ENCODE measurements around the gene COL7A1.
A peak's percentile ranks its signal among the peaks of the same experiment; 100 is the strongest.

Gene COL7A1

DNA sequence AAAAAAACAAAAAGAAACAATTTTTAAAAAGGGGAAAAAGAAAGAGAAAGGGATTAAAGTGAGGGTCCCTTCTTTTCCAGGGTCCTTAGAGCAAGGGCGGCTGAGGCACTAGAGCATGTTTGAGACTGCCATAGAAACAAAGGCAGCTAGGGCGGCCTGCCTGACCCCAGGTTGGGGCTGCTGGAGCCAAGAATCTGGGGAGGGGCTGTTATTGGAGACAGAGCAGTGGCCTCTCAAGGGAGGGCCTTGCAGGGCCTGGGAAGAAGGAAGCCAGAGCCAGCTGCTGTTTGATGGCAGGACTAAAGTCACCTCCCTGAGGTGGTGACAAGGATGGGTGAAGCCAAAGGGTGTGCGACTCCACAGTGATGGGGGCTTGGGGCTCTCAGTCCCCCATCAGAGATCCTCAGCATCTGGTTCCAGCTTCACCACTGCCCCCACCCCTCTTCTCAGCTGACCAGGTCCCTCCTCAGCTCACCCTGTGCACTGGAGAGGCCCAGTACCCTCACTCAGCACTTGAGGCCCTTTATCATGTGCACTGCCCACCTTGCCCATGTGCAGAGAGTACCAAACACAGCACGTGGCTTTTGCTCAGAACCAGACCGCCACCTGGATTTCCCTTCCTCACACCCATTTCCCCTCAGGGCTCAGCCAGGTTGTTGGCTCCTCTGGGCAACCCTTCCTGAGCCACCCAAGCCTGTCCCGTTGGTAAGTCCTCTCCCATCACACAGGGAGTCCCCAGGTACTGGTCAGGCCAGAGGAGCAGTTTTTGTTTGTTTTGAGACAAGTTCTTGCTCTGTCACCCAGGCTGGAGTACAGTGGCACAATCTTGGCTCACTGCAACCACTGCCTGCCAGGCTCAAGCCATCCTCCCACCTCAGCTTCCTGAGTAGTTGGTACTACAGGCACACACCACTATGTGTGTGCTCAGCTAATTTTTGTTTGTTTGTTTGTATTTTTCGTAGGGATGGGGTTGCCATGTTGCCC, 24.7 kb upstream of the COL7A1 start:
- DNase-seq (ENCODE audit: low read depth in 2 of 3, low spot score in 1 of 3) = no peak

DNA sequence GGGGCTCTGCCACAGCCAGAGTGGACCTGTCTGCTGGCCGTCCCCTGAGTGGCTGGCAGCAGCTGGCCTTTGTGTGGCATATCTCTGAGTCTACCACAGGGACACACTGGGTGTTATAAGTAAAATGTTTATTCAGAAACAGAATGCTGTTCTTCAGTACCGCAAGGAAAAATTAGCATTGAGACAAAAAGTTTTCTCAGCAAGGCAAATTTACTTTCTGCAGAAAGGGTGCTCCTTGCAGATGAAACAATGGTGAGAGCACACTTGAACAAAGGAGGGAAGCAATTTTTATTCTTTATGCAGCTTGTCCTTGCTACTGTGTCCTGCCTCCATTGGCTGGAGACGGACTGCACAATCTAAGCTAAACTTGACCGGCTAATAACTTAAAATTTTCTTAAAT, 22.4 kb upstream of the COL7A1 start:
- no peak for DNase-seq (ENCODE audit: low read depth in 2 of 3, low spot score in 1 of 3)

DNA sequence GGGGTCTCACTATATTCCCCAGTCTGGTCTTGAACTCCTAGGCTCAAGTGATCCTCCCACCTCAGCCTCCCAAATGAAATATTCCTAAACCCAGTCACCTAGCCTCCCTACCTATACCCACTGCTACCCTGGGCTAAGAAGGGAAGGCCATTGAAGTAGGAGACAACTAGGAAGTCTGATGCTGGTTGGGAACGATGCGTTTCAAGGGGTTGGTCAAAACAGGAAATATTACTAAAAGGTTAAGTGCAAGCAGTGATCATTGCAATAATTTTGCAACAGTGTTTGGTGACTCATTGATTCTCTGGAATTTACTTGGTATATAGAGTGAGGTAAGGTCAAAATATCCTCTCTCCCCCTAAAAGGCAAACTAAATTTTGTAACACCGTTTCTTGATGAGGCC, 18.9 kb upstream of the COL7A1 start:
- peak in 1 of 3 donors; percentile 42 for DNase-seq (ENCODE audit: low read depth in 2 of 3, low spot score in 1 of 3)

DNA sequence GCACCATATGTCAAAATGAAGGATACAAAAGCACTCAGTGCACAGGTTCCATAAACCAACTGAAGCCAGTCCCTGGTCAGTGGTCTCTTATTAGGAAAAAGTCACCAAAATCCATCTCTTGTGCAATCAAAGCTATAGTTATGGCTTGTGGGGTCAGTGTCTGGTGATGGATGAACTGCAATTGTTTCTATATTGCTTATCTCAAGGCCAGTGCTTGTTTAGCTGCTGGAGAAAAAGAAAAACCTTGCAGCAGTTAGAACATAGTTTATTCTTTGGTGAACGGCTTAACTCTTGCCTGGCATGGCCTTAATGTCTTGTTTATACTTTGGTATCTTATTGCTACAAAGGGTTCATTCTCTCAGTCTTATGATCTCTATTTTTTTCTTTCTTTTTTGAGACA, 17.2 kb upstream of the COL7A1 start:
- DNase-seq (ENCODE audit: low read depth in 2 of 3, low spot score in 1 of 3) = no peak

DNA sequence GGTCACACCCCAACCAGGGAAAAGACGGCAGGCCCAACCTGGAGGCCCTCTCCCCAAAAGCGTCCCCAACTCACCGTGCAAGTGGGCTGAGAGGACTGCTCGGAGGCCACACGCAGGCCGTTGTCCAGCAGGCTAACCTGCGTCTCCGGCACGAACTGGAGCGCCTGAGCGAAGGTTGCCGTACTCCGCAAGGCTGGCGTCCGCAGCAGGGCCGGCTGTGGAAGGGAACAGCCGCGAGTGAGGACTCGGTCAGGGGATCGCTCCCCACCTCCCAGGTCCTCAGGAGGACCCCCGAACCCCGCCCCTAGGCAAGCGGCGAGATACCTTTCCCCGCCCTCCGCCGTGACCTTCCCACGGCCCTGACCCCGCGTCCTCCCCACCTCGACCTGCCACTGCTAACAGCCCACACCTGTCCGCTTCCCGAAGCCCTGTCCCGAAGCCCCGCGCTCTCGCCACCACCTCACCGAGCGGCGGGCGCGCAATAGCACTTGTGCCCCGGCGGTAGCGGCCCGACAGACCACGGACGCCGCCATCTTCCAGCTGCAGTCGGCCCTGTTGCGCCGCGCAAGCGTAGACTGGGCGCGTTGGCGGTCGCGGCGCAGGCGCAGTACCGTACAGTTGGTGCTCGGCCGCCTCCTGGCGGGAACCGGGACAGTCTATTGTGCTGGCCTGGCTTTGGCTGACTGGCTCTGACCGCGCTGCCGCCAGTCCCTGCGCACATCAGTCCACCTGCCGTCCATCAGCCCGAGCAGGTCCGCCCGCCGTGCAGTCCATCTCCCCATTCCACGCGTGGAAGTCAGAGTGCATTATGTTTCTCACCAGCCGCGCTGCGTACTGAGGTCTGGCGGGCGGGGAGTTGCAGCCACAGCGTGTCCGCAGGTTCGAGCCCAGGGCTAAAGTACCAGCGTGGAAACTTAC, 14.2 kb upstream of the COL7A1 start, which contains the start of gene UQCRC1:
Gene UQCRC1 (minus strand): TSS at position 559 of the 918 bp plus-strand sequence. CDS start 26 bp downstream, at position 533.
- peak; percentile 79 to 89 (median 86) for DNase-seq (ENCODE audit: low read depth in 2 of 3, low spot score in 1 of 3)

DNA sequence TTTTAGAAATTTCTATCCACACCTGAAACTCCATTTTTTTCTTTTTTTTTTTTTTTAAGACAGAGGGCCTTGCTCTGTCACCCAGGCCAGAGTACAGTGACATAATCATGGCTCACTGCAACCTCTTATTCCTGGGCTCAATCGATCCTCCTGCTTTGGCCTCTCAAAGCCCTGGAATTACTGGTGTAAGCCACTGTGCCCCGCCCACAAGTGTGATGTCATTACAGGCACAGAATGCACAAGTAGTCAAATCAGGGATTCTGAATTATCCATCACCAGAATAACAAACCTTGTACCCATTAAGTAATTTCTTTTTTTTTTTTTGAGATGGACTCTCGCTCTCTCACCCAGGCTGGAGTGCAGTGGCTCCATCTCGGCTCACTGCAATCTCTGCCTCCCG, 12.4 kb upstream of the COL7A1 start:
- no peak for DNase-seq (ENCODE audit: low read depth in 2 of 3, low spot score in 1 of 3)

DNA sequence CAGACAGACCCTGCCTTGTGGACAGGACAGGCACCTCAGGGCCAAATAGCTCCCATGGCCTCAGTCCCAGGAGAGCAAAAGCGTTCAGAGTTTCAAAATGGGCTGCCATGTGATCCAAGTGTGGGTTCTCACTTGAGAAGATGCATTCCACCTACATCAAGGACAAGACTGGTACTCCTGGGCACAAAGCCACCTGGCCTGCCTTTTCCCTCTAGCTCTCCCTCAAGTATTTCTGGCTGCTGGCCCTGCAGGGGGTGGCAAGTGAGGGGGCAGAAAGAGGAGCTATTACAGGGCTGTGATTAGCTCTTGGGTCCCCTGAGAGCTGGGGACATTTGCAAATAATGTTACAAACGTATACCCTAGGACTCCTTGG, 6.5 kb upstream of the COL7A1 start:
- no peak for DNase-seq (ENCODE audit: low read depth in 2 of 3, low spot score in 1 of 3)

DNA sequence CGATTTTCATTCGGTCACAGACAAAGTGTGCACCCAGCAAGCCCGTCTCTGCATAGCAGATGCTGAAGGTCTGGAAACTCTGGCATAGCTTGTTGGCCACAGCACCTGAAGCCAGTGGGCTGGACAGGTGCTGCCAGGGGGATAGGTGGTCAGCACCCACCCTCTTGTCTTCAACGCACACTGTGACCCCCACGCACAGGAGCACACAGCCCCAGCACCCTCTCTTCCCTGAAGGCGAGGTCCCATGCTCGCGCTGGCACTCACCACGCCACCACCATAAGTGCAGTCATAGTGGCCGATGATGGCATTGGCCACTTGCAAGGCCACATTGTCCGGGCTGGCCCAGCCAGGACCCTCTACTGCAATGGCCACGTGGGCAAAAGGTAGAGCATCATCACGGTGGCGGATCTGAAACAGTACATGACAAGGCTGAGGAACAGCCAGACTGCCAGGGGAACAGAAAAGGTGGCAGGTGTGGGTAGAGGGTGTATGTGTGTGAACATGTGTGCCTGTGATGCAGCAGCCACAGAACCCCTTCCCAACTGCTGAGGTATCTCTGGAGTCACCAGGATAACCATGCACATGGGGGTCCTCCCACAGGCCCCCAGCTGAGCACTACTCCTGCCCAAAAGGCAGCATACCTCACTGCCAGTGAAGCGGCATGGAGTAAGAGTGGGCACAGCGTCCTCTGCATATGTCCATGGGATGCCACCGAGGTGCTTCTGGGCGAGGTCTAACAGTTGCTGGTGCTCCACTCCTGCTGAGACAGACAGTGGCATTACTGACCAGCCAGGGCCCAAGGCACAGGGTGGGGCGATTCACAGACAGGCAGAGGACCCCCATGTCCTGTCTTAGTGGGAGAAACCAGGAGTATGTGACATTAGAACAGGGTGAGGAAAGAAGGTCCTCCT, 5.8 kb upstream of the COL7A1 start:
- DNase-seq (ENCODE audit: low read depth in 2 of 3, low spot score in 1 of 3) = no peak

DNA sequence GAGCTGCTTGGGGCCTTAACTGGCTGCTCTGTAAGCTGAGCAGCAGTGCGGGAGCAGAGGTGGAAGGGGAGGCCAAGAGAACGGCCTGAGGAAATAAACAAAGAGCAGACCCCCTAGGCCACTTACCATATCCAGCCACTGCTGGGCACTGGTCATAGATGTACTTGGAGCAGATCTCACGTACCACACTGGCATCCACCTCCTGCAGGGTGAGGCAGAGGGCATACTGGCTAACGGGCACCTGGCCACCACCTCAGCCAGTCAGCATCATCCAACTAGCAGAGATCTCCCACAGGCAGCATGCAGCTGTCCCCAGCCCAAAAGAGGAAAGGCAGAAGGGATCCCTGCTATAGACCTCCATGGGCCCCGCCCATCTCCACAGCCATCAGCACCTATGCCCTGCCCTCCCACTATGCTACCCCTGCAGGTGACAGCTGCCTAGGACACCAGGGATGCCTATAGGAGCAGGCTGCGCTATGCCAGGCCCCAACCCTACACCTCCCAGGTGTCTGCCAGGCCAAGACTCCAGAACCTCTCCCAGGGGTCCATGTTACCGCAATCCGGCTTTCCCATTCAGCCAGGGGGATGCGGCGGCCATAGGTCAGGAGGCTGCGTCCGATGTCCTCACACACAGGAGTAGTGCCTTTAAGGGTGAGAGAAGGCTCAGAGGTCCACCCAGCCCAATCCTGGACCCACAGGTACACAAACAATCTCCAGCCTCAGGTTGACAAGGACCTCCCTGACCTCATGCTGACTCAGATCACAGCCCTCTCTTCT, 4.6 kb upstream of the COL7A1 start:
- DNase-seq (ENCODE audit: low read depth in 2 of 3, low spot score in 1 of 3) = no peak

DNA sequence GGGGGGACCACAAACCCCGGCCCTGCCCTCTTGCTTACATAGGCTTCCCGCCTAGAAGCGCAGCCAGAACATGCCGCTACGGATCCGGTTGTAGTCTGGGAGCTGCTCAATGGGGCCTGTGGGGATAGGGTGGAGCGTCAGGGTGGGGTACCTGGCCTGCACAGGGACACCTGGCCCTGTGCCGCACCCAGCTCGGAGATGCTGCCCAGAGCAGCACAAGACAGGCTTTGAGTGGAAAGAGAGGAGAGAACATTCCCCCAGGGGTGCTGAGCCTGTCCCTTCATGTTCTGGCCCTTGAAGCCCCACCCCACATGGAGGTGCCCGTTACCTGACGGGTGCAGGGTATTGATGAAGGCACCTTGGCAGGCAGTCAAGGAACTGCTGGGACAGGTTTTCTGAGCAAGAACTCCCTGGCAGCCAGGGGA, 4.0 kb upstream of the COL7A1 start:
- DNase-seq (ENCODE audit: low read depth in 2 of 3, low spot score in 1 of 3) = no peak

DNA sequence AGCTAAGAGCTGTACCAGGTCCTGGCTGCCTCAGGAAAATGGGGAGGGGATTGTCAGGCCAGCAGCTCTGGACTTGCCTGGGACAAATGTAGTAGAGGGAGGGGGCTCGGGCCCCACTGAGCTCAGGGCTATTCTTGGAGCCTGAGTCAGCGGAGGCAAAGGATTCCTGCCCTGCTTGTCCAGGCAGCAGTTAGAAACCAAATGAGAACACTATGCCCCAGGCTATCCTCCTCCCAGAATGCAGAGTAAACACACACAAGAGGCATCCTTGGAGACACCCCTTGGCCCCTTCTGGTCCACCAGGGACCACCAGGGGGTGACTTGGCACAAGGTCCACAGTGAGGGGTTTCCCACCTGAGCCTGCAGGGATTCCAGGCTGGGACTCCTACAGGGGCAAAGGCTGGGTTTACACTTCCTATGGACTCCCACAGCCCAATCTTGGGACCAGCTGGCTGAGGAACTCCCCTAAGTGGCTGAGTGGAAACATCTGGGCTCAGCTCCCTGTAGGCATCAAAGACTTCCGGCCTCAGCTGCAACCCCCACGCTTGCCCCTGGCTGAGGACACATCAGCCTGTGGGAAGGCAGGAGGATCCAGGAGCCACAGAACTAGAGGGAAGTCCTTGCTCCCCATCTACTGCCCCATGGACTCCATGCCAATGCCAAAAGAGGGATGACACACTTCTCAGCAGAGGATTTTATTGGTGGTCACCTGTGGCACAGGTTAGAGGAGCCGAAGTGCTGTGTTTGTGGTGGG, 3.4 kb upstream of the COL7A1 start:
- DNase-seq (ENCODE audit: low read depth in 2 of 3, low spot score in 1 of 3) = no peak

DNA sequence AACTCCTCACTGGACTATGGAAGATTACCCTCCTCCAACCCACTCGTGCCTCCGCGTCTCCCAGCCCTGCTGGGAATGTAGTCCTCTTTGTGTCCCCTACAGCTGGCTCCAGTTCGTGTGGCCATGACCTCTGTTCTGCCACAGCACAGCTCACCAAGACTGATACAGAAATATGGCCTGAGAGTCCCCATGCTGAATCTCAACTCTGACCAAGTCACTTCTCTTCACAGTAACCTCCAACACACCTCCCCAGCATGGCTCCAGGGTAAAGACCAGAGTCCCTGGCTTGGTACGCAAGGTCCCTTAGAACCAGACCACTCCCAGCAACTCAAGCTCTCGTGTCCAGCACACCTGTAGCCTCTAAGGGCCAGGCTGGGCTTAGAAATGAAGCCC, 2.3 kb upstream of the COL7A1 start:
- DNase-seq (ENCODE audit: low read depth in 2 of 3, low spot score in 1 of 3) = no peak

DNA sequence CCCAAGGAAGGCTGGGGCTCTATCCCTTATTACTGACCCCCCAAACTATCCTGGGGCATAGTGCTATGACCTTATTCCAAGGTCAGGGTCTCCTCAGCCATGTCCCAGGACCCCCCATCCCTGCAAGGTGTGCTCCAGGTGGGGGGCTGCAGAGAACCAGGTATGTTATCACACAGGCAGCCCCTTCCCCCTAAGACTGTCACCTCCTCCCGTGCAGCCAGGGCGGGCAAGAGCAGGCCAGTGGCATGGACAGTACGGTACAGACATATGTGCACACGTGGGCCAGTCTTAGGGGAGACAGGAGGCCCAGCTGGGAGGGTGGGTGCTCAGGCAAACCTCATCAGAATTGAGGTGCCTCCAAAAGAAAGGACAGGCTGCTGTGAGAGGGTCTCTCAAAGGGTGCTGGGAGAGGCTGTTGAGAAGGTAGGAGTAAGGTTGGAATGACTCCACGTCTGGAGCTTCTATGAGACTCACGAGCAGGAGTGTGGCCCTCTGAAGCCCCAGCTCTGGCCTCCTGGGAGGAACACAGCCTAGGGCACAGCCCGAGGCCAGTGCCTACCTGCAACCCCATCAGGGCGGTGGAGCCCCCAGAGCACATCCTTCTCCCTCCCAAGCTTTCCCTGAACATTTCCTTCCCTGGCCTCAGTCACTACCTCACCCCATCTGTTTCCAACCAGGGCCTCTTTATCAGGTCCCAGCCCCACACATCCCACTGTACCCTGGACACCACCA, 1.7 kb upstream of the COL7A1 start:
- no peak for DNase-seq (ENCODE audit: low read depth in 2 of 3, low spot score in 1 of 3)

DNA sequence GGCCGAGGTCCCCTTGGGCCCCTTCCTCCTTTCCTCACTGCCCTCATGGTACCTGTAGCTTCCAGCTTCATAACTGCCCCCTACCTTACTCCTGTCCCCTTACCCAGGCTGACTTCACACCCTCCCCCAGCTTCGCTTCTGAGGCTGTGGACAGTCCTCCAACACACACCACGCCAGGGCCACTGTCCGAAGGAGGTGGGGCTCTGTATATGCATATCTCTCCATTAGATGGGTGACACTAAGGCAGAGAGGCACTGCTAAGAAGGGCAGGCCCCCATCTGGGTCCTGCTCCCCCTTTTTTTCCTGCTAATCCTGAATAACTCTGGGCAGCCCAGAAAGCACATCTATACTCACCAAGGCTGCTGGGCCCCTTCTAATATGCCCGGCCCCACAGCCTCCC, 1.0 kb upstream of the COL7A1 start:
- DNase-seq (ENCODE audit: low read depth in 2 of 3, low spot score in 1 of 3) = no peak

DNA sequence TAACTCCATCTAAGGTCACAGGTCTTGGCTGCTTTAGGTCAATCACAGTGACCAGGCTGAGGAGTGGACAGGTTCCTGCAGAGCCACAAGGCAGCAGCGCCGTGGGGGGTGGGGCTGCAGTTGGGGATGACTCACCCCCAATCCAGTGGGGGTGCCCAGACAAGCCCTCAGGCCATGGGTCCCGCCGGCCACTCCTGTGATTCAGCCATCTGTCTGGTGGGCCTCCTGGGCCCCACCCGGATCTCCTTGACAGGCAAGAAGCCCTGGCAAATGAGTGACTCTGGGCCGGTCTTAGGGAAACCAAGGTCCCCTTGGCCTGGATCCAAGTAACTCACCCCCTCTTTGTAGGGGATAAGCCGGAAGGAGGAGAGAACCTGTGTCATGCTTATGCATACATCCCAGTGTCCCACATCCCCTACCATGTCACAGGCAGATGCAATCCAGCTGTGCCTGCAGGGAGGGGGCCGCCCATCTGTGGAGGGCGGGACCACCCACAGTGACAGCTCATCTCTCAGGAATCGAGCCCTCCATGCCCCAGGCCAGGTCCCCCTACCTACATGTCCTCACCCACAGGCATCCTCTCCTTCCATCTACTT, 495 bp upstream of the COL7A1 start:
- DNase-seq (ENCODE audit: low read depth in 2 of 3, low spot score in 1 of 3) = no peak

DNA sequence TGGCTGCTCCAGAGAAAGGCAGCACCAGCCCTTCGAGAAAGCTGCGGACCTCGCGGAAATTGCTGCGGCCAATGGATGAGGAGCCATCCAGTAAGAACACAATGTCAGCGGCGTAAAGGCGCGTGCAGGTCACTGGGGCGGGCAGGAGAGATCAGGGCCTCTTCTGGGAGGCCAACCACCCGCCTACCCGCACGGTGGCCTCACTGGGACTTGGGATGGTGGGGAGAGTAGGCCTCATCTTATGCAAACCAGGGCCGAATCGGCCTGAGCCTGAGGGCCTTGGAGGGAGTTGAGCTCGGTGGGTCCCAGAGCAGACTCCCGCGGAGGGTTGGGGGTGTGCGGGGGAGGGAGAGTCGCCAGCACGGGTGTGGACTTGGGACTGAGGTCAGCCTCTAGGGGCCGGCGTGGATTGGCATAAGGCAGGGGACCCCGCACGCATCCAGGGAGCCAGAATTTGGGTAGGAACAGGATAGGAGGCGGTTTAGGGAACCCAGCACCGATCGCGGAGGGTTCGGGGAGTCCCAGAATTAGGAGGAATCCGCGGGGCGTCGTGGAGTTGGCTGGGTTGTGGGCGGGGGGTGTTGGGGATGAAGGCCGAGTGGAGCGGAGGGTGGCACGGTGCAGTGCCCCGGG, 596 bp downstream of the COL7A1 start:
- DNase-seq (ENCODE audit: low read depth in 2 of 3, low spot score in 1 of 3) = no peak

DNA sequence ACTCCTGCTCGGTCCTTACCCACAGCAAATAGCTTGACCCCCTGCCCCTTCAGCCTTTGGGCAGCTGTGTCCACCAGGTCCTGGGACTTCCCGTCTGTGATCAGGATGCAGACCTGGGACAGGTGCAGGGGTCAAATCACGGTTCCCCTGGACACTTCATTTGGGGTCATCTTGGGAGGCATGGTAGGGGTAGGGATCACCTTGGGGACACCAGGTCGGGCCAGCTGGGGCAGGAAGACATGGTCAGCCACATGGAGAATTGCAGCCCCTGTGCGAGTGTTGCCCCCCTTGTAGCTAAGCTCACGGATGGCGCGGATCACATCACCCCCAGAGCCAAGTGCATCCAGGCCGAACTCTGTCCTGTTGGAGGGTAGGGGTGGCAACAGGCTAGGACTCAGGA, 1.8 kb downstream of the COL7A1 start:
- DNase-seq (ENCODE audit: low read depth in 2 of 3, low spot score in 1 of 3) = no peak

Data from stimulated activated CD4-positive, alpha-beta T cell treated with anti-CD3 and anti-CD28 coated beads, Interleukin-12 subunit alpha, Interleukin-12 subunit beta, amount 100 ng/mL, for 48 hours (primary cell).